ENCODE results near the gene HPS1.

- no peak for TF ChIP-seq CTCF (IDR thresholded peaks at IDR 0.05)
- no peak for TF ChIP-seq POLR2A (IDR thresholded peaks at IDR 0.05)
These were observed 14.4 kb downstream of the HPS1 start for GRCh38 chr10:98432330-98432729.

Measured in heart left ventricle (tissue), 13 donors.